H9 (cell line): ENCODE data around the gene ZNF790. TPM values are rescaled to one million over a fixed set of nuclear protein-coding genes. Genes with fewer than 3 reads are reported as not detected.
A peak's percentile ranks its signal among the peaks of the same experiment; 100 is the strongest.

Experiments
- DNase-seq: peaks from one replicate; pipeline ENCODE4 v3.0.0-alpha.2; 2017
- H2AFZ ChIP-seq: one replicate; pipeline ENCODE4 v1.6.1; 2013; ENCODE audit warnings: mild to moderate bottlenecking, low read length, control low read depth, moderate library complexity
- H2AK5ac ChIP-seq: 2 replicates; pipeline ENCODE4 v1.6.1; 2013; ENCODE audit warnings: low read length, control low read depth, mixed read lengths; ENCODE audit not compliant: insufficient read length
- H2BK120ac ChIP-seq: one replicate; pipeline ENCODE4 v1.6.1; 2013; ENCODE audit warnings: low read depth, mild to moderate bottlenecking, low read length, control low read depth, inconsistent platforms; ENCODE audit not compliant: poor library complexity, severe bottlenecking
- H2BK12ac ChIP-seq: 2 replicates; pipeline ENCODE4 v1.6.1; 2013; ENCODE audit warnings: low read length, control low read depth, mixed read lengths, low read depth; ENCODE audit not compliant: insufficient read length
- H2BK15ac ChIP-seq: 2 replicates; pipeline ENCODE4 v1.6.1; 2013; ENCODE audit warnings: low read depth, low read length, control low read depth
- H2BK20ac ChIP-seq: one replicate; pipeline ENCODE4 v1.6.1; 2013; ENCODE audit warnings: low read depth, mild to moderate bottlenecking, low read length, control low read depth, inconsistent platforms; ENCODE audit not compliant: poor library complexity, severe bottlenecking
- H2BK5ac ChIP-seq: 2 replicates; pipeline ENCODE4 v1.6.1; 2013; ENCODE audit warnings: low read length, control low read depth, mixed read lengths; ENCODE audit not compliant: insufficient read length
- H3K14ac ChIP-seq: 2 replicates; pipeline ENCODE4 v1.6.1; 2013; ENCODE audit warnings: low read length, control low read depth; ENCODE audit not compliant: insufficient read depth
- H3K18ac ChIP-seq: 2 replicates; pipeline ENCODE4 v1.6.1; 2013; ENCODE audit warnings: low read depth, mild to moderate bottlenecking, mixed read lengths, low read length, control low read depth; ENCODE audit not compliant: insufficient read length
- H3K23ac ChIP-seq: 2 replicates; pipeline ENCODE4 v1.6.1; 2013; ENCODE audit warnings: low read length, control low read depth, mixed read lengths, low read depth; ENCODE audit not compliant: insufficient read length
- H3K23me2 ChIP-seq: 2 replicates; pipeline ENCODE4 v1.6.1; 2013; ENCODE audit warnings: low read depth, mild to moderate bottlenecking, mixed read lengths, low read length, control low read depth; ENCODE audit not compliant: insufficient read length, poor library complexity, severe bottlenecking
- H3K27ac ChIP-seq: 2 replicates; pipeline ENCODE4 v1.5.1; 2013; ENCODE audit warnings: low read length, control low read depth, mixed read lengths, low read depth; ENCODE audit not compliant: insufficient read length
- H3K27me3 ChIP-seq: 2 replicates; pipeline ENCODE4 v1.6.1; 2013; ENCODE audit warnings: low read length, control low read depth, inconsistent platforms; ENCODE audit not compliant: insufficient read depth
- H3K4ac ChIP-seq: 2 replicates; pipeline ENCODE4 v1.6.1; 2013; ENCODE audit warnings: low read depth, mild to moderate bottlenecking, control low read depth, inconsistent platforms, low read length, moderate library complexity
- H3K4me1 ChIP-seq: 2 replicates; pipeline ENCODE4 v1.6.1; 2013; ENCODE audit warnings: low read length, control low read depth, inconsistent platforms; ENCODE audit not compliant: insufficient read depth
- H3K4me2 ChIP-seq: 2 replicates; pipeline ENCODE4 v1.6.1; 2013; ENCODE audit warnings: low read length, control low read depth, mixed read lengths; ENCODE audit not compliant: insufficient read length, insufficient read depth
- H3K56ac ChIP-seq: 2 replicates; pipeline ENCODE4 v1.6.1; 2013; ENCODE audit warnings: low read depth, mild to moderate bottlenecking, mixed read lengths, low read length, control low read depth; ENCODE audit not compliant: insufficient read length
- H3K79me1 ChIP-seq: 2 replicates; pipeline ENCODE4 v1.6.1; 2013; ENCODE audit warnings: low read depth, mild to moderate bottlenecking, moderate library complexity, low read length, control low read depth, inconsistent platforms; ENCODE audit not compliant: insufficient read depth, poor library complexity, severe bottlenecking
- H3K79me2 ChIP-seq: 2 replicates; pipeline ENCODE4 v1.6.1; 2013; ENCODE audit warnings: low read length, control low read depth, inconsistent platforms; ENCODE audit not compliant: insufficient read depth
- H3K9ac ChIP-seq: 2 replicates; pipeline ENCODE4 v1.6.1; 2013; ENCODE audit warnings: low read length, control low read depth, mixed read lengths; ENCODE audit not compliant: insufficient read length; ENCODE audit errors: extremely low read depth
- H3K9me3 ChIP-seq: one replicate; pipeline ENCODE4 v1.6.1; 2013; ENCODE audit warnings: low read depth, low read length, inconsistent platforms; ENCODE audit not compliant: control insufficient read depth
- H3T11ph ChIP-seq: one replicate; pipeline ENCODE4 v1.6.1; 2013; ENCODE audit warnings: mild to moderate bottlenecking, low read length, control low read depth, inconsistent platforms
- H4K20me1 ChIP-seq: one replicate; pipeline ENCODE4 v1.6.1; 2013; ENCODE audit not compliant: control insufficient read depth, insufficient read length, insufficient read depth
- H4K5ac ChIP-seq: 2 replicates; pipeline ENCODE4 v1.6.1; 2013; ENCODE audit warnings: low read depth, mild to moderate bottlenecking, mixed read lengths, low read length, control low read depth; ENCODE audit not compliant: insufficient read length
- H4K8ac ChIP-seq: replicated peaks from 2 replicates; pipeline ENCODE4 v1.6.1; 2013; ENCODE audit warnings: low read length, control low read depth, mixed read lengths, low read depth; ENCODE audit not compliant: insufficient read length
- H4K91ac ChIP-seq: 2 replicates; pipeline ENCODE4 v1.6.1; 2013; ENCODE audit warnings: low read depth, mild to moderate bottlenecking, moderate library complexity, mixed read lengths, low read length, control low read depth; ENCODE audit not compliant: insufficient read length
- H3K27ac Mint-ChIP-seq, 3 experiments: 2 replicates in 2 of 3; 3 replicates in 1 of 3; pipeline ENCODE4 v1.8.0; 2020 to 2021; ENCODE audit warnings: mixed read lengths in 3 of 3, mild to moderate bottlenecking in 1 of 3, moderate library complexity in 1 of 3
- H3K27me3 Mint-ChIP-seq: 2 replicates; pipeline ENCODE4 v1.8.0; 2021; ENCODE audit warnings: low read depth, mild to moderate bottlenecking, moderate library complexity, mixed read lengths
- H3K36me3 Mint-ChIP-seq, 3 experiments: 2 replicates in 2 of 3; 3 replicates in 1 of 3; pipeline ENCODE4 v1.8.0; 2020 to 2021; ENCODE audit warnings: low read depth in 3 of 3, mixed read lengths in 3 of 3; ENCODE audit not compliant: insufficient read depth in 1 of 3
- H3K4me1 Mint-ChIP-seq, 2 experiments: 2 replicates each; pipeline ENCODE4 v1.8.0; 2020; ENCODE audit warnings: mixed read lengths in 2 of 2
- H3K4me3 Mint-ChIP-seq, 2 experiments: 2 replicates in 1 of 2; 3 replicates in 1 of 2; pipeline ENCODE4 v1.8.0; 2020 to 2021; ENCODE audit warnings: mild to moderate bottlenecking in 2 of 2, mixed read lengths in 2 of 2, moderate library complexity in 1 of 2
- H3K9me3 Mint-ChIP-seq, 2 experiments: 2 replicates in 1 of 2; 3 replicates in 1 of 2; pipeline ENCODE4 v1.8.0; 2020; ENCODE audit warnings: mild to moderate bottlenecking in 2 of 2, mixed read lengths in 2 of 2, moderate library complexity in 1 of 2
- WGBS: extraction: QIAGEN DNeasy Blood & Tissue Kit; methylation state at CpG from one replicate; pipeline ENCODE4 v1.1.7; 2013; ENCODE audit warnings: missing lambda C conversion rate, low lambda C conversion rate, mixed read lengths; ENCODE audit not compliant: insufficient read length; ENCODE audit errors: extremely low coverage; 5-methylcytosine and 5-hydroxymethylcytosine counted together
- total RNA-seq: library from RNA; stranded (reverse); gene quantifications from 2 replicates; pipeline ENCODE4 v1.2.1, GENCODE V29; 2021
- TF ChIP-seq, protein P1 (sequence below): fragments of 200-600 bp; sonication (generic); conservative IDR thresholded peaks from 3 replicates; pipeline ENCODE4 v1.8.0; 2021; ENCODE audit warnings: antibody characterized with exemption, mild to moderate bottlenecking

The ZNF790 gene
- total RNA-seq, 1 experiment from 2014 or later: 8.2 TPM

DNA sequence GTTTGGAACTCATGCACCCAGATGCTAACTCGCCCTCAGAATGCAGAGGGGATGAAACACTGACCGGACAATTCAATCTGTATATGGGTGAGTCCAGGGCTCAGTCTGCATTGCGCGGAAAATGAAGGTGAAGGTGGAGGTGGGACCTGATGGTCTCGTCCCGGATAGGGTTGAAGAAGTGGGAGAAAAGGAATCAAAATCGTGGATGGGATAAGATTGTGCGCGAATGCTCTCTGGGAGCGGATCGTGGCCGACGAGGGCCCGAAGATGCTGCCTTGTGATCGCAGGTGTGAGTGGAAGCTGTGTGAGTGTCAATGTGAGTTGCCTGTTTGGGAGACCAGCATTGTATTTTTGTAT, 65.0 kb downstream of the ZNF790 start:
- H3K9me3 Mint-ChIP-seq: peaks cover 56 to 77% of the 10 kb centered on the region in 2 experiments

More for the DNA sequence above, 65.0 kb downstream of the ZNF790 start:
- Histone ChIP-seq H4K5ac (no peak overlapping the region), H3K9ac (peak overlapping the region; percentile 64), H3K27ac (no peak overlapping the region), H2BK15ac (no peak overlapping the region), H3K23me2 (peaks cover 4% of the 10 kb centered on the region), H4K20me1 (no peaks in the 10 kb centered on the region), H2BK5ac (no peak overlapping the region), H3K9me3 (no peaks in the 10 kb centered on the region), H2BK20ac (no peak overlapping the region), H3K56ac (no peak overlapping the region), H3K4ac (no peak overlapping the region), H3K23ac (no peak overlapping the region), H2BK120ac (no peak overlapping the region), H3K4me1 (no peaks in the 10 kb centered on the region), H3K14ac (no peak overlapping the region; the same call in 1 of the 2 replicates), H4K91ac (no peak overlapping the region), H2BK12ac (no peak overlapping the region), H3T11ph (no peak overlapping the region), H3K79me2 (peaks cover 19% of the 10 kb centered on the region; the same call in 1 of the 2 replicates), H2AK5ac (no peak overlapping the region), H2AFZ (peak overlapping the region; percentile 82), H3K27me3 (no peaks in the 10 kb centered on the region), H4K8ac (no peak overlapping the region), H3K79me1 (peaks cover 5% of the 10 kb centered on the region), H3K4me2 (peak overlapping the region; percentile 95), H3K18ac (no peak overlapping the region)
- DNase-seq: no peak
- no CpG with 5 or more reads among the region's 15 CpGs for WGBS
- no peaks in the 10 kb centered on the region; the same call in 1 of the 2 replicates for H3K27me3 Mint-ChIP-seq
- peak overlapping the region; percentile 99 for H3K4me3 Mint-ChIP-seq
- H3K27ac Mint-ChIP-seq: peak overlapping the region in 2 of 3 experiments; percentile 18 to 99; a peak in 2 of 7 replicates
- peaks cover 4 to 14% of the 10 kb centered on the region in 2 experiments; a peak in 3 of 4 replicates for H3K4me1 Mint-ChIP-seq
- peaks cover 46 to 71% (median 53%) of the 10 kb centered on the region in 3 experiments for H3K36me3 Mint-ChIP-seq
- TF ChIP-seq, protein P1, sequence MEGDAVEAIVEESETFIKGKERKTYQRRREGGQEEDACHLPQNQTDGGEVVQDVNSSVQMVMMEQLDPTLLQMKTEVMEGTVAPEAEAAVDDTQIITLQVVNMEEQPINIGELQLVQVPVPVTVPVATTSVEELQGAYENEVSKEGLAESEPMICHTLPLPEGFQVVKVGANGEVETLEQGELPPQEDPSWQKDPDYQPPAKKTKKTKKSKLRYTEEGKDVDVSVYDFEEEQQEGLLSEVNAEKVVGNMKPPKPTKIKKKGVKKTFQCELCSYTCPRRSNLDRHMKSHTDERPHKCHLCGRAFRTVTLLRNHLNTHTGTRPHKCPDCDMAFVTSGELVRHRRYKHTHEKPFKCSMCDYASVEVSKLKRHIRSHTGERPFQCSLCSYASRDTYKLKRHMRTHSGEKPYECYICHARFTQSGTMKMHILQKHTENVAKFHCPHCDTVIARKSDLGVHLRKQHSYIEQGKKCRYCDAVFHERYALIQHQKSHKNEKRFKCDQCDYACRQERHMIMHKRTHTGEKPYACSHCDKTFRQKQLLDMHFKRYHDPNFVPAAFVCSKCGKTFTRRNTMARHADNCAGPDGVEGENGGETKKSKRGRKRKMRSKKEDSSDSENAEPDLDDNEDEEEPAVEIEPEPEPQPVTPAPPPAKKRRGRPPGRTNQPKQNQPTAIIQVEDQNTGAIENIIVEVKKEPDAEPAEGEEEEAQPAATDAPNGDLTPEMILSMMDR: no peak
